Liver (tissue), 9 donors: ENCODE results near the gene KCNN3. TPM values are rescaled to one million over a fixed set of nuclear protein-coding genes. Genes with fewer than 3 reads are reported as not detected.

Experiments used
- DNase-seq: peaks from one replicate; pipeline ENCODE4 v3.0.0-alpha.2; 2017; ENCODE audit warnings: low spot score
- H3K27ac ChIP-seq, 2 donors: one replicate each; pipeline ENCODE4 v1.7.0; 2013; ENCODE audit warnings: inconsistent platforms in 2 of 2, low read length in 2 of 2, control low read depth in 1 of 2, low read depth in 1 of 2, mild to moderate bottlenecking in 1 of 2
- H3K27me3 ChIP-seq, 4 donors: one replicate each; pipeline versions ENCODE4 v1.6.1 to v1.7.0; 2013; ENCODE audit warnings: low read length in 3 of 4, inconsistent platforms in 1 of 4, mild to moderate bottlenecking in 1 of 4, moderate library complexity in 1 of 4; ENCODE audit not compliant: control insufficient read depth in 4 of 4, insufficient read depth in 4 of 4
- H3K36me3 ChIP-seq, 4 donors: one replicate each; pipeline versions ENCODE4 v1.6.1 to v1.7.0; 2013; ENCODE audit warnings: low read length in 3 of 4, mild to moderate bottlenecking in 3 of 4, low read depth in 1 of 4, moderate library complexity in 1 of 4; ENCODE audit not compliant: control insufficient read depth in 4 of 4, insufficient read depth in 3 of 4
- H3K4me1 ChIP-seq, 4 donors: one replicate each; pipeline versions ENCODE4 v1.6.1 to v1.7.0; 2013; ENCODE audit warnings: low read length in 3 of 4, mild to moderate bottlenecking in 3 of 4, moderate library complexity in 1 of 4; ENCODE audit not compliant: control insufficient read depth in 4 of 4, insufficient read depth in 4 of 4
- H3K4me3 ChIP-seq, 3 donors: one replicate each; pipeline versions ENCODE4 v1.6.1 to v1.7.0; 2013; ENCODE audit warnings: low read length in 3 of 3, control low read depth in 1 of 3, low read depth in 1 of 3, mild to moderate bottlenecking in 1 of 3
- H3K9ac ChIP-seq, 2 donors: one replicate each; pipeline ENCODE4 v1.7.0; 2013; ENCODE audit warnings: low read length in 2 of 2, mild to moderate bottlenecking in 2 of 2, moderate library complexity in 2 of 2, control low read depth in 1 of 2, low read depth in 1 of 2
- H3K9me3 ChIP-seq, 4 donors: one replicate each; pipeline versions ENCODE4 v1.6.1 to v1.7.0; 2013; ENCODE audit warnings: low read length in 3 of 4; ENCODE audit not compliant: control insufficient read depth in 4 of 4
- EGR1 ChIP-seq, 2 donors: IDR thresholded peaks; 2 replicates each; pipeline ENCODE4 v1.6.1; 2016 to 2018; ENCODE audit warnings: antibody characterized with exemption in 2 of 2, low read depth in 2 of 2
- FOXA1 ChIP-seq: IDR thresholded peaks from 2 replicates; pipeline ENCODE4 v1.6.1; 2016; ENCODE audit warnings: antibody characterized with exemption
- FOXA2 ChIP-seq: IDR thresholded peaks from 2 replicates; pipeline ENCODE4 v1.6.1; 2016; ENCODE audit warnings: antibody characterized with exemption
- GABPA ChIP-seq, 2 donors: IDR thresholded peaks in 1 of 2; conservative IDR thresholded peaks in 1 of 2; 2 replicates each; pipeline ENCODE4 v1.6.1; 2016; ENCODE audit warnings: antibody characterized with exemption in 2 of 2, mild to moderate bottlenecking in 1 of 2, moderate library complexity in 1 of 2
- HNF4A ChIP-seq, 2 donors: conservative IDR thresholded peaks; 2 replicates each; pipeline ENCODE4 v1.6.1; 2016; ENCODE audit warnings: antibody characterized with exemption in 2 of 2, mild to moderate bottlenecking in 2 of 2
- HNF4G ChIP-seq: IDR thresholded peaks from 2 replicates; pipeline ENCODE4 v1.6.1; 2016; ENCODE audit warnings: antibody characterized with exemption
- JUND ChIP-seq, 2 donors: IDR thresholded peaks; 2 replicates each; pipeline ENCODE4 v1.6.1; 2016; ENCODE audit warnings: antibody characterized with exemption in 2 of 2
- RAD21 ChIP-seq, 2 donors: IDR thresholded peaks; 2 replicates each; pipeline ENCODE4 v1.6.1; 2016; ENCODE audit warnings: antibody characterized with exemption in 2 of 2, mild to moderate bottlenecking in 2 of 2
- SP1 ChIP-seq: IDR thresholded peaks from 2 replicates; pipeline ENCODE4 v1.6.1; 2018; ENCODE audit warnings: antibody characterized with exemption, mild to moderate bottlenecking
- TAF1 ChIP-seq: conservative IDR thresholded peaks from 2 replicates; pipeline ENCODE4 v1.6.1; 2016; ENCODE audit warnings: antibody characterized with exemption, mild to moderate bottlenecking
- YY1 ChIP-seq: IDR thresholded peaks from 2 replicates; pipeline ENCODE4 v1.6.1; 2016; ENCODE audit warnings: antibody characterized with exemption, mild to moderate bottlenecking
- WGBS: extraction: QIAGEN DNeasy Blood & Tissue Kit; methylation state at CpG from one replicate; pipeline ENCODE4 v1.1.7; 2013; 5-methylcytosine and 5-hydroxymethylcytosine counted together
- polyA plus RNA-seq, 2 donors: library from polyadenylated mRNA; stranded (reverse) in 1 of 2; unstranded in 1 of 2; fragments of 200-250 nt in 1 of 2; fragments of >200 nt in 1 of 2; fragmentation: Nextera tagmentation in 1 of 2; extraction: Ambion mirVana in 1 of 2; gene quantifications; one replicate each; pipeline versions ENCODE4 v1.2.1 to v1.2.3, GENCODE V29; 2013 to 2015
- total RNA-seq, 2 donors: library from RNA; depleted of rRNA; stranded (reverse); fragments of >200 nt; gene quantifications; one replicate each; pipeline ENCODE4 v1.2.3, GENCODE V29; 2014
- TF ChIP-seq, protein P1 (sequence below): IDR thresholded peaks from 2 replicates; pipeline ENCODE4 v1.6.1; 2016; ENCODE audit warnings: antibody characterized with exemption
- TF ChIP-seq, protein P2 (sequence below): IDR thresholded peaks from 2 replicates; pipeline ENCODE4 v1.6.1; 2016; ENCODE audit warnings: antibody characterized with exemption
- TF ChIP-seq, protein P3 (sequence below): IDR thresholded peaks from 2 replicates; pipeline ENCODE4 v1.6.1; 2016; ENCODE audit warnings: antibody characterized with exemption, mild to moderate bottlenecking
- donor health status: healthy.
- donor health status: healthy.
- donor health status: healthy.
- donor health status: healthy.
- donor health status: healthy.

Gene KCNN3
- total and polyA plus RNA-seq, 4 donors, result 0.09 to 0.68 (median 0.15) TPM

DNA sequence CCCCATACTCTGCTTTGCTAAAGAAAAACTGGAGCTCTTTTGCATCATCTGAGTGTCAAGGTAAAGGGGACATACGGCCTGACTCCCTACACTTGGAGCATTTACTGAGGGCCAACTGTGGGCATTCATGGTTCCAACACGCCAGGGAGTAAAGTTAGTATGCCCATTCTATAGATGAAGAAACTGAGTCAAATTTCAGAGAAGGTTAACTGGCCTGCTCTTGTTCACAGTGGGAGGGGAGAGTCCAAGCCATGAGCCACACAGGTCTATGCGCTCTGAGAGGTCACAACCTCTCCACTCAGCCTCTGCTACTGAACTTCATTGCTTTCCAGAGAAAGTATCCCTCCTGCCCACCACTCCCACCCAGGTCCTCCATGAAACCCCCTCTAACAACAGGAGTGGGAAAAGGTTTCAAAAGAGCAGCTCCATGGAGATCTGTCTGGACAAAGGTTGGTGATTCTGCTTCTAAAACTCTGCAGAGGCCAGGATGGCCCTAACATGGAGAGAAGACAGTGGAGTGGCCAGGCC, 6.8 kb upstream of the KCNN3 start:
- Histone ChIP-seq H3K27ac (peak overlapping the region; percentile 63 to 77), H3K27me3 (no peaks in the 10 kb centered on the region), H3K4me1 (peaks cover 6 to 15% (median 9%) of the 10 kb centered on the region in 4 donors), H3K9me3 (no peaks in the 10 kb centered on the region), H3K36me3 (no peaks in the 10 kb centered on the region), H3K9ac (no peak overlapping the region), H3K4me3 (no peak overlapping the region)
- TF ChIP-seq TAF1 (no peak), GABPA (IDR thresholded peaks at IDR 0.05 in 1 of 2, conservative IDR thresholded peaks at IDR 0.05 in 1 of 2) (no peak), RAD21 (IDR thresholded peaks at IDR 0.05) (no peak), JUND (IDR thresholded peaks at IDR 0.05) (no peak), YY1 (no peak)
- TF ChIP-seq, protein P1, sequence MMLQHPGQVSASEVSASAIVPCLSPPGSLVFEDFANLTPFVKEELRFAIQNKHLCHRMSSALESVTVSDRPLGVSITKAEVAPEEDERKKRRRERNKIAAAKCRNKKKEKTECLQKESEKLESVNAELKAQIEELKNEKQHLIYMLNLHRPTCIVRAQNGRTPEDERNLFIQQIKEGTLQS, result no peak
- WGBS, result 97% methylated on average over 3 of the region's 3 CpGs
- DNase-seq, result no peak

DNA sequence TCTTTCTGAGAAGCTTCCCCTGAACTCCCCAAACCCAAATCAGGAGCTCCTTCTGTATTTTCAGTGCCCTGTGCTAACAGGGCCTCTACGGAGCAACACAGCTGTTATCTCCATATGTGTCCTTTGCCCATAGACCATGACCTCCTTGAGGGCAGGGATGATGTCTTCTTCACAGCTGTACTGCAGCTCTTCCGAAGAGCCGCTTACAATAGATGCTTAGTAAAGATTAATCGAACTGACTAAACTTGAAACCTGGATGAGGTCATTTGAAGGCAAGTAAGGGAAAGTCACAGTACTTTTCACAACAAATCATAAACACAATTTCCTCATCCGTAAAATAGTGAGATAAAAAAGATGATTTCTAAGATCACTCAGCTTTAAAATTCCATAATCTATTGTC, 4.4 kb upstream of the KCNN3 start:
- DNase-seq, result no peak
- TF ChIP-seq FOXA2 (no peak), HNF4A (conservative IDR thresholded peaks at IDR 0.05) (no peak), GABPA (IDR thresholded peaks at IDR 0.05 in 1 of 2, conservative IDR thresholded peaks at IDR 0.05 in 1 of 2) (no peak), RAD21 (IDR thresholded peaks at IDR 0.05) (no peak), EGR1 (IDR thresholded peaks at IDR 0.05; ENCODE audit: low read depth in 2 of 2) (no peak), FOXA1 (no peak), YY1 (no peak), HNF4G (no peak)
- TF ChIP-seq, protein P2, sequence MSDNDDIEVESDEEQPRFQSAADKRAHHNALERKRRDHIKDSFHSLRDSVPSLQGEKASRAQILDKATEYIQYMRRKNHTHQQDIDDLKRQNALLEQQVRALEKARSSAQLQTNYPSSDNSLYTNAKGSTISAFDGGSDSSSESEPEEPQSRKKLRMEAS, result no peak
- TF ChIP-seq, protein P1, result no peak
- TF ChIP-seq, protein P3, sequence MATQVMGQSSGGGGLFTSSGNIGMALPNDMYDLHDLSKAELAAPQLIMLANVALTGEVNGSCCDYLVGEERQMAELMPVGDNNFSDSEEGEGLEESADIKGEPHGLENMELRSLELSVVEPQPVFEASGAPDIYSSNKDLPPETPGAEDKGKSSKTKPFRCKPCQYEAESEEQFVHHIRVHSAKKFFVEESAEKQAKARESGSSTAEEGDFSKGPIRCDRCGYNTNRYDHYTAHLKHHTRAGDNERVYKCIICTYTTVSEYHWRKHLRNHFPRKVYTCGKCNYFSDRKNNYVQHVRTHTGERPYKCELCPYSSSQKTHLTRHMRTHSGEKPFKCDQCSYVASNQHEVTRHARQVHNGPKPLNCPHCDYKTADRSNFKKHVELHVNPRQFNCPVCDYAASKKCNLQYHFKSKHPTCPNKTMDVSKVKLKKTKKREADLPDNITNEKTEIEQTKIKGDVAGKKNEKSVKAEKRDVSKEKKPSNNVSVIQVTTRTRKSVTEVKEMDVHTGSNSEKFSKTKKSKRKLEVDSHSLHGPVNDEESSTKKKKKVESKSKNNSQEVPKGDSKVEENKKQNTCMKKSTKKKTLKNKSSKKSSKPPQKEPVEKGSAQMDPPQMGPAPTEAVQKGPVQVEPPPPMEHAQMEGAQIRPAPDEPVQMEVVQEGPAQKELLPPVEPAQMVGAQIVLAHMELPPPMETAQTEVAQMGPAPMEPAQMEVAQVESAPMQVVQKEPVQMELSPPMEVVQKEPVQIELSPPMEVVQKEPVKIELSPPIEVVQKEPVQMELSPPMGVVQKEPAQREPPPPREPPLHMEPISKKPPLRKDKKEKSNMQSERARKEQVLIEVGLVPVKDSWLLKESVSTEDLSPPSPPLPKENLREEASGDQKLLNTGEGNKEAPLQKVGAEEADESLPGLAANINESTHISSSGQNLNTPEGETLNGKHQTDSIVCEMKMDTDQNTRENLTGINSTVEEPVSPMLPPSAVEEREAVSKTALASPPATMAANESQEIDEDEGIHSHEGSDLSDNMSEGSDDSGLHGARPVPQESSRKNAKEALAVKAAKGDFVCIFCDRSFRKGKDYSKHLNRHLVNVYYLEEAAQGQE, result no peak
- H3K27me3 ChIP-seq, result peaks cover 0 to 4% (median 0%) of the 10 kb centered on the region in 4 donors
- 89% methylated on average over 5 of the region's 5 CpGs for WGBS
- no peak overlapping the region for H3K27ac ChIP-seq
- no peaks in the 10 kb centered on the region for H3K9me3 ChIP-seq
- H3K4me1 ChIP-seq, result peaks cover 6 to 15% (median 10%) of the 10 kb centered on the region in 4 donors
- no peak overlapping the region for H3K4me3 ChIP-seq
- no peak overlapping the region for H3K9ac ChIP-seq
- H3K36me3 ChIP-seq, result no peaks in the 10 kb centered on the region

DNA sequence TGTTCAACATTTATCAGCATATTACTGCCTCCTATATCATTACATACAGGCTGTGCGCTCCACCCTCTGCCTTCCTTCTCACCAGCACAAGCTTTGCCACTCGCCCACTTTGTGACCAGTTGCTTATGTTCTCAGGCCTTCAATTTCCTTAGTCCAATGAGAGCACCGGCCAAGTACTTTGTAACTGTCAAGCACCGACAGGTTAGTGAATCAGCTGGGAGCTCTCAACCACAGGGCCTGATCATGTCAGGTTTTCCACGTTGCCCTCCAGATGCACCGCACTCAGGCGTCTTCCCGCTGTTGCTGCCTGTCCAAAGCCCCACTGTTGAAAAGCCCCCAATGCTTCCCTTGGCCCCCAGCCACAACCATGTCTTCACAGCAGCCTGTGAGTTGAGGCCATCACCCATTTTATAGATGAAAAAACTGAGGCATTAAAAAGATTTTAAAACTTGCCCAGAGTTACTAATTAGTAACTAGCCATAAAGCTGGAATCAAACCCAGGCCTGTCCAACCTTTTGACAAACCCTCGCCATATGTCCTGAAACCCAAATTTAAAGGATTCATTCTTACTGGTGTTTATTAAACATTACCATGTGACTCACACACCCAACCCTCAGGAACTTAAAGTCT, 3.4 kb upstream of the KCNN3 start:
- Histone ChIP-seq H3K9ac (no peak overlapping the region), H3K4me3 (no peak overlapping the region), H3K9me3 (no peaks in the 10 kb centered on the region), H3K4me1 (peaks cover 6 to 15% (median 10%) of the 10 kb centered on the region in 4 donors), H3K36me3 (no peaks in the 10 kb centered on the region), H3K27ac (no peak overlapping the region), H3K27me3 (peaks cover 0 to 5% (median 2%) of the 10 kb centered on the region in 4 donors)
- TF ChIP-seq GABPA (IDR thresholded peaks at IDR 0.05 in 1 of 2, conservative IDR thresholded peaks at IDR 0.05 in 1 of 2) (no peak), RAD21 (IDR thresholded peaks at IDR 0.05) (no peak), SP1 (no peak), FOXA2 (no peak)
- 96% methylated on average over 9 of the region's 9 CpGs for WGBS
- DNase-seq, result no peak
